ENCODE data around the gene AGO1.
"Not testable (repeated sequence)": the region's sequence is repeated elsewhere in the genome, so short reads cannot be mapped to it uniquely, and the experiment has no call there.

The AGO1 gene

DNA sequence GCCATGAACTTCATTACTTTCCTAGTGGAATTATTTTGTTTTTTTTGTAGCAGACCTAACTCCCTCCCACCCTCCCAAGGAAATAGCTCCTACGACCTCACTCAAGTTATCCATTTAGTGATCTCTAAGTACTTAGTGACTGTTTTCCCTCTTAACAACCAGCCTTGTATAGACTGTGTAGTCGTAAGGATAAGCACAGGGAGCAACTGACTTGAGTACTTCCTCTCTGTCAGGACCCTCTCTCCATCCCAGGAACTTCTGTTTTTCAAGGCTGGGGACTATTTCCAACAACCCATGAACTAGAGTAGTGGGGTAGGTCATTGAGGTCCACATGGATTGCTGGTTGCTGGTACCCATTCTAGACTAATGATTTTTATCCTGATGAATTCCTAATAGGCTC lies 1.9 kb downstream of the AGO1 start:
- FAIRE-seq (no peak), DNase-seq (ENCODE audit: insufficient read length, low spot score) (no peak)
- TF ChIP-seq POU2F2 (IDR thresholded peaks at IDR 0.05; ENCODE audit: low read depth, low read length) (no peak), PAX5 (IDR thresholded peaks at IDR 0.05; ENCODE audit: insufficient read depth, low read length, severe bottlenecking) (no peak), POLR2A (IDR thresholded peaks at IDR 0.05; ENCODE audit: low read depth, low read length) (no peak), POLR2AphosphoS5 (IDR thresholded peaks at IDR 0.05; ENCODE audit: low read depth, low read length) (no peak), SPI1 (IDR thresholded peaks at IDR 0.05; ENCODE audit: low read depth, low read length) (no peak), TAF1 (IDR thresholded peaks at IDR 0.05; ENCODE audit: low read depth, low read length) (no peak)

- TF ChIP-seq PAX5 (IDR thresholded peaks at IDR 0.05; ENCODE audit: insufficient read depth, low read length, severe bottlenecking) (no peak), POLR2A (IDR thresholded peaks at IDR 0.05; ENCODE audit: low read depth, low read length) (no peak), POU2F2 (IDR thresholded peaks at IDR 0.05; ENCODE audit: low read depth, low read length) (no peak), SPI1 (IDR thresholded peaks at IDR 0.05; ENCODE audit: low read depth, low read length) (no peak), TAF1 (IDR thresholded peaks at IDR 0.05; ENCODE audit: low read depth, low read length) (no peak), POLR2AphosphoS5 (IDR thresholded peaks at IDR 0.05; ENCODE audit: low read depth, low read length) (no peak)
- DNase-seq (ENCODE audit: insufficient read length, low spot score) (no peak), FAIRE-seq (no peak)
Measured at GRCh38 chr1:35885961-35886558, 3.1 kb downstream of the AGO1 start.

GRCh38 chr1:35886577-35887431 lies 3.8 kb downstream of the AGO1 start:
- peak; percentile 73 for FAIRE-seq
- no peak for TF ChIP-seq POU2F2 (IDR thresholded peaks at IDR 0.05; ENCODE audit: low read depth, low read length)
- peak; percentile 76 for TF ChIP-seq SPI1 (IDR thresholded peaks at IDR 0.05; ENCODE audit: low read depth, low read length)
- DNase-seq (ENCODE audit: insufficient read length, low spot score), result peak; percentile 29

GRCh38 chr1:35887508-35887907 lies 4.5 kb downstream of the AGO1 start:
- DNase-seq (ENCODE audit: insufficient read length, low spot score) (no peak), FAIRE-seq (no peak)
- TF ChIP-seq TAF1 (IDR thresholded peaks at IDR 0.05; ENCODE audit: low read depth, low read length) (no peak), SPI1 (IDR thresholded peaks at IDR 0.05; ENCODE audit: low read depth, low read length) (no peak), POLR2A (IDR thresholded peaks at IDR 0.05; ENCODE audit: low read depth, low read length) (no peak), POLR2AphosphoS5 (IDR thresholded peaks at IDR 0.05; ENCODE audit: low read depth, low read length) (no peak), POU2F2 (IDR thresholded peaks at IDR 0.05; ENCODE audit: low read depth, low read length) (no peak)

- FAIRE-seq (no peak), DNase-seq (ENCODE audit: insufficient read length, low spot score) (no peak)
- TF ChIP-seq PAX5 (IDR thresholded peaks at IDR 0.05; ENCODE audit: insufficient read depth, low read length, severe bottlenecking) (no peak), POLR2A (IDR thresholded peaks at IDR 0.05; ENCODE audit: low read depth, low read length) (no peak), POLR2AphosphoS5 (IDR thresholded peaks at IDR 0.05; ENCODE audit: low read depth, low read length) (no peak), SPI1 (IDR thresholded peaks at IDR 0.05; ENCODE audit: low read depth, low read length) (no peak), TAF1 (IDR thresholded peaks at IDR 0.05; ENCODE audit: low read depth, low read length) (no peak), POU2F2 (IDR thresholded peaks at IDR 0.05; ENCODE audit: low read depth, low read length) (no peak)
Measured at GRCh38 chr1:35888255-35888654, 5.2 kb downstream of the AGO1 start.

- FAIRE-seq; DNase-seq (ENCODE audit: insufficient read length, low spot score): not testable (repeated sequence)
Measured at GRCh38 chr1:35888981-35889380, 6.0 kb downstream of the AGO1 start.

- FAIRE-seq, result peak; percentile 5
- no peak for DNase-seq (ENCODE audit: insufficient read length, low spot score)
- TF ChIP-seq SPI1 (IDR thresholded peaks at IDR 0.05; ENCODE audit: low read depth, low read length), result no peak
- no peak for TF ChIP-seq POLR2AphosphoS5 (IDR thresholded peaks at IDR 0.05; ENCODE audit: low read depth, low read length)
- TF ChIP-seq POU2F2 (IDR thresholded peaks at IDR 0.05; ENCODE audit: low read depth, low read length), result no peak
- TF ChIP-seq TAF1 (IDR thresholded peaks at IDR 0.05; ENCODE audit: low read depth, low read length), result no peak
- TF ChIP-seq POLR2A (IDR thresholded peaks at IDR 0.05; ENCODE audit: low read depth, low read length), result no peak
- no peak for TF ChIP-seq PAX5 (IDR thresholded peaks at IDR 0.05; ENCODE audit: insufficient read depth, low read length, severe bottlenecking)
Measured at GRCh38 chr1:35893051-35893879, 10.3 kb downstream of the AGO1 start.

DNA sequence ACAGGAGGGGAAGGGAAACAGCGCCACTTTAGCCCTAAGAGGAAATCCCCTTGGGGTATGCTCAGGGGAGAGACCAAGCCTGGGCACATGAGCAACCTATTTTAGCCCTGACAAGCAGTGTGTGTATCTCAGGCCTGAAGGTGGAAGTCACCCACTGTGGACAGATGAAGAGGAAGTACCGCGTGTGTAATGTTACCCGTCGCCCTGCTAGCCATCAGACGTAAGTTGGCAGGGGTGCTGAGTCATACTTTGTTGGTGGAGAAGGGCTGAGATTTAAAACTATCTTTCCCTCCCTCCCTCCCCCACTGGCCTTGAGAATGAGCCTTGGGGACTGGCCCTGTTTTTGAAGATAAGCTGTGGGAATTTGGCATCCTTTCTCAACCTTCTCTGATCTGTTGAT lies 11.2 kb downstream of the AGO1 start:
- FAIRE-seq, result peak; percentile 95
- DNase-seq (ENCODE audit: insufficient read length, low spot score), result peak; percentile 28
- TF ChIP-seq PAX5 (IDR thresholded peaks at IDR 0.05; ENCODE audit: insufficient read depth, low read length, severe bottlenecking) (no peak), POU2F2 (IDR thresholded peaks at IDR 0.05; ENCODE audit: low read depth, low read length) (no peak), SPI1 (IDR thresholded peaks at IDR 0.05; ENCODE audit: low read depth, low read length) (peak; percentile 39)

- TF ChIP-seq TAF1 (IDR thresholded peaks at IDR 0.05; ENCODE audit: low read depth, low read length) (no peak), PAX5 (IDR thresholded peaks at IDR 0.05; ENCODE audit: insufficient read depth, low read length, severe bottlenecking) (no peak), POLR2A (IDR thresholded peaks at IDR 0.05; ENCODE audit: low read depth, low read length) (no peak), POU2F2 (IDR thresholded peaks at IDR 0.05; ENCODE audit: low read depth, low read length) (no peak), POLR2AphosphoS5 (IDR thresholded peaks at IDR 0.05; ENCODE audit: low read depth, low read length) (no peak), SPI1 (IDR thresholded peaks at IDR 0.05; ENCODE audit: low read depth, low read length) (no peak)
- DNase-seq (ENCODE audit: insufficient read length, low spot score) (no peak), FAIRE-seq (no peak)
Measured at GRCh38 chr1:35894656-35895055, 11.6 kb downstream of the AGO1 start.
